ENCODE measurements around the gene PIP4K2B.

DNA sequence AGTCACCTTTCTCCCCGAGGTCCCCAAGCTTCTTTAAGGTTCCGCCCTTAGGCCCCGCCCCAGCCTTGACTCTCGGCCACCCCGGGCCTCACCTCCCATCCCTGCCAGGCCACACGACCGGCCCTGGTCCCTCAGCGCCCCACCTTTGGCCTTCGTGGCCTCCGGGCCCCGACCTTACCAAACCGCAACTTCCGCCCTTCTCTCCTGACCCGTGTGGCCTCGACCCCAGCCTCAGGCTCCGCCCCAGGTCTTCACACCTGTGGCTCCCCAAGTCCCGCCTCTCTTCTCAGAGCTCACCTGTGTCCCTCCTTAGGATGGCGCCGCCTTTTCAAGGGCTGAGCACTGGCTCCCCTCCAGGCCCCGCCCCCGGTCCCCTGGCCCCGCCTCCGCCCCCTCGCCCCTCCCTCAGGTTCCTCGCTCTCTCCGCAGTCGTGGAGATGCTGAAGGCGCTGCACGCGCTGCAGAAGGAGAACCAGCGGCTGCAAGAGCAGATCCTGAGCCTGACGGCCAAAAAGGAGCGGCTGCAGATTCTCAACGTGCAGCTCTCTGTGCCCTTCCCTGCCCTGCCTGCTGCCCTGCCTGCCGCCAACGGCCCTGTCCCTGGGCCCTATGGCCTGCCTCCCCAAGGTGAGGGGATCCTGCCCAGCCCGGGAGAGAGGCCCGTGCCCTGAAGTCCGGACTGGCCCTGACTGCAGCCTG lies 79.3 kb downstream of the PIP4K2B start:
- TF ChIP-seq POLR2AphosphoS5 (IDR thresholded peaks at IDR 0.05; ENCODE audit: low read depth, low read length) (no peak), SIN3A (IDR thresholded peaks at IDR 0.05; ENCODE audit: borderline replicate concordance, insufficient read depth, low read length) (no peak)
